HG02852 (cell line): Measurements from ENCODE around the gene KCTD6.

Source experiments
- ATAC-seq: cut with Tn5 transposase; IDR thresholded peaks from one replicate; pipeline ENCODE4 v1.9.1; 2021; ENCODE audit warnings: mild to moderate bottlenecking, moderate library complexity; ENCODE audit not compliant: unreplicated experiment

The KCTD6 gene

DNA sequence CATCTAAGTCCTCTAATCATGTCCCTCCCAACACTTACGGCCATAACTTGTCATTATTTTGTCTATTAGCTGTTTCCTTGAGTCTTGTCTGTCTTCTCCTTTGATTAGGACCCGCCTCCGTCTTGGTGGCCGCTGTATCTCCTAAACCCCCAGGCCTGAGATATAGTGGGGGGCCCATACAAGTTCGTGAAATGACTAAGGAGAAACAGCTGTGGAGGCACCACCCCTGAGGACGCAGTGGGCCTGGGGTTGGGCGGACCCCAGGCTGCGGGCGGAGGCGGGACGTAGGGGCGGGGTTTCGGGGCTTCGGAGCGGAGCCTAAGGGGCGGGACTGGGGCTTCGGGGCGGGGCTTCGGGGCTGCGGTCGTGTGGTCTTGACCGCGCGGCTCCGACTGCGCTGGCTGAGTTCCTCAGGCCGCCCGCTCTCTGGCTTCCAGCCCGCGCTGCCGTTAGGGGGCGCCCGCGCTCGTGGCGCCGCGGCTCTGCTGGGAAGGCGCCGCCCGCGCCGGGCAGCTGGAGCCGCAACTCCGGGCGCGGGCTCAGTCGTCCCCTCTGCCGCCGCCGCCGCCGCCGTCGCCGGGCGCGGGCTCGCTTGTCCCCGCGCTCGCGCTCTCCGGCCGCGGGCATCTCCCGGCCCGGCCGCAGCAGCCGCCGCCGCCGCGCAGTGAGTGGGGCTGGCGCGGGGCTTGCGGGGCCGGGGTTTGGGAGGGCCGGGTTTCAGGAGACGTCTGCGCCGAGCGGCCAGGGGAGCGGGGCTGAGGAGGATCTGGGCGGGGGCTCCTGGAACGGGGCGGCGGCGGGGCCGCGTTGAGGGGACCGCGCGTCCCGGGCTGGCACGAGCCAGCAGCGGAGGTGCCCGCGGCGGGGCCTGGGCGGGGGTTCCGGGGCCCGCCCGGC is at the start of gene KCTD6:
Gene KCTD6 (plus strand): TSS at position 591 of the 897 bp plus-strand sequence. CDS start 6,660 bp downstream, outside the sequence.
- ATAC-seq, result peak; percentile 90

DNA sequence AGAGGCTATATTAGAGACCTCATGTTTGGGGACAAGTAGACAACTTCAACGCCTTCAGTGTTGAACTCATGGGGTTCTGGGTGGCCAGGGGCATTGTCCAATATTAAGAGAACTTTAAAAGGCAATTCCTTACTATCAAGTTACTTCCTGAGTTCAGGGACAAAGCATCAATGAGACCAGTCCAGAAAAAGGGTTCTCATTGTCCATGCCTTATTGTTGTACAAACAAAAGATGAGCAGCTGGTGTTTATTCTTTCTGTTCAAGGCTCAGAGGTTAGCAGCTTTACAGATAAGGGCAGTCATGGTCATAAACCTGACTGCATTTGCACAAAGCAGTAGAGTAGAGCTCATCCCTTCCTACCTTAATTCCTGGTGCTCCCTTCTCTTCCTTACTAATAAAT is 39.7 kb upstream of the KCTD6 start:
- ATAC-seq, result no peak

DNA sequence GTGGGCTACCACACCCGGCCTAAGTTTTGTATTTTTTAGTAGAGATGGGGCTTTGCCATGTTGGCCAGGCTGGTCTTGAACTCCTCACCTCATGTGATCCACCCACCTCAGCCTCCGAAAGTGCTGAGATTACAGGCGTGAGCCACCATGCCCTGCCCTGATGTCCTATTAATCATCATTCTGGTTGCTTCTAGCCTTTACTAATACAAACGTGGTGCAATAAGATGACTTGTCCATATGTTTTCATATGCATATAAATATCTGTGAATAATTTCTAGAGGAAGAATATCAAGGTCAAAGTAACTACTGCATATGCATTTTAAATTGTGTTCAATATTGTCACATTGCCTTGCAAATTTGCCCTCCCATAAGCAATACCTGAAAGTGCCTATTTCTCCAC is 32.7 kb upstream of the KCTD6 start:
- no peak for ATAC-seq

DNA sequence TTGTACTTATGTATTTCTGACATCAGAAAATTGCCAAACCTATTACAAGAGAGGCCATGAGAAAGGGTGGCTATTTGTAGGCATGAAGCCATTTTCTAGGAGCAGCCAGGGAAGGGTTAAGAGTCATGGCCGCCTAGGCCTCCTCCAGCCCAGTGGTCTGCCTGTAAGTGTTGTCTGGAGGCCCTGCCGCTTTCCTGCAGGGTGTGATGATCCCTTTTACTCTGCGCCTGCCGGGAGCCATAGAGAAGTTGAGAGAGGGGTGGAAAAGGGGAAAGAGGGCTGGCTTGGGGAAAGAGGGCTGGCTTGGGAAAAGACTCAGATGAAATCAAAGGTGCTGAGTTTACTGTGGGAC is 29.1 kb upstream of the KCTD6 start:
- no peak for ATAC-seq

DNA sequence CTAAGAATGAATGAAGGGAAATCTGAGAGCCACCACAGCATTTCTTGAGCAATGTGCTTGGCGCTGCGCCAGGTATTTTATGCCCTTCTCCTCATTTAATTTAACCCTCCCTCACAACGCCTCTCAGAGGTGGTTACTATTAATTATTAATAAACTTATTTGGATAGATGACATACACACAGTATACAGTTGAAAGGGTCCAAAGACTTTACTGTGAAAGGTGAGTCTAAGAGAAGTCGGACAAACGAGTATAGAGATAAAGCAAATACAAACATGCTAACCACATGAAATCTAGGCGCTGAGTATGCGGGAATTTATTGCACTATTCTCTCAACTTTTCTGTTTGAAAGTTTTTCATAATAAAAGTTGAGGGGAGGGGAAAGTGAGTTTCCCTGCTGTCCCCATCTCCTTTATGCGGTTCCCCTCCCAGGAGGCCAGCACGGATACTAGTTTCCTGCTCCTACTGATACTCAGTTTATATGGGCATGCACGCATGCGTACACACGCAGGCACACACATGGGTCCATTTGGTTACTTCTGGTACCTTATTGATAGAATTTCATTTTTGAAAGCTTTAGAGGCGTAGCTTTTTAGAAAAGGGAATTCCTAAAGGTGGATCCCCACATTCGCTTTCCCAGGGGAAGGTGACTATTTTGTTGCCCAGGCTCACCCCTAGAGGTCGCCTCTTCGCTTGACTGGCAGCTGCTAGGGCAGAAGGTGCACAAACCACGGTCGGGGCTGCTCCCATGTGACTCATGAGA is 28.5 kb upstream of the KCTD6 start:
- ATAC-seq, result peak; percentile 91

DNA sequence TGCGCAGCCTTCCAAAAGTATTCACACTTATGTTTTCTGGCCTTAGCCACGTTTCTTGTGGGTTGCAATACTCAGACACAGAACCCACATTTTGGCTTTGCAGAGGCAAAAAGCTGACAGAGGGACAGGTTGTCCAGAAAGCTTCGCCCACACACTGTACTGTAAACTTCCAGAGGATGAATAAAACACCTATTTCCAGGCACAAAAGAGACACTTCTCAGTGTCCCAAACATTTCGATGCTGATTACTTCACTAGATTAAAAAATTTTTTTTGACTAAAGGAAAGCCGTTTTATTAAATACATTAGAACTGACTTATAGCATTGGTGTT is 28.0 kb upstream of the KCTD6 start:
- ATAC-seq, result no peak

DNA sequence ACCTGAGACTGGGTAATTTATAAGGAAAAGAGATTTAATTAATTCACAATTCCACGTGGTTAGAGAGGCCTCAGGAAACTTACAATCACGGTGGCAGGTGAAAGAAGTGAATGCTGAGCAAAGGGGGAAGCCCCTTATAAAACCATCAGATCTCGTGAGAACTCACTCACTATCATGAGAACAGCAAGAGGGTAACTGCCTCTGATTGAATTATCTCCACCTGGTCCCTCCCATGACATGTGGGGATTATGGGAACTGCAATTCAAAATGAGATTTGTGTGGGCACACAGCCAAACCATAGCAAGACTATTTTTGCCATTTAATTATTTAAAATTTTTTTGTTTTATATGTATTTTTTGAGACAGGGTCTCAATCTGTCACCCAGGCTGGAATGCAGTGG is 27.0 kb upstream of the KCTD6 start:
- no peak for ATAC-seq

DNA sequence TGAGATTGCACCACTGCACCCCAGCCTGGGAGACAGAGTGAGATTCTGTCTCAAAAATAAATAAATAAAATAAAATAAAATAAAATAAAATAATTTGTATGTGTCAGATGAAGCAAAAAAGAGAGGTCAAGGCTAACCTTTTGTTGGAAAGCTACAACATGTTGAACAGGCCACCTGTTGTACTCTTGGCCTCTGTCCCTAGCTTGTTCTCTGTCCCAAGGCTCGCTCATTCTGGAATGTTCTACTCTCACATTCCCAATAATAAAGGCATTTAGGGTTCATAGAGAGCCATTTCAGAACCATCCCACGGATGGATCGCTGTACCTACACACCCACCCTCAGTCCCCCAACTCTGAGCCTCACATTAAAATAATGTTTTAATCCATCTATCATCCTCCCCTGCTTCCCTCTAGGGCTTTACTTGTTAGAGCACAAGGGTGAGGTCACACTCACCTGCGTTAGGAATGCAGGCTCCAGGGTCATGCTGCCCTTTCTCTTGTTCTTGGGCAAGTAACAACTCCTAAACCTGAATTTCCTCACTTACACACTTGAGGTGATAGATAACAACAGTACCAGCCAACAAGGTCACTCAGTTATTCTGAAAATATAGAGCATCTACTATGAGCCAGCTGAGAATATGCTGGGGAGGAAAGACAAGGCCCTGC is 24.9 kb upstream of the KCTD6 start:
- ATAC-seq, result no peak

DNA sequence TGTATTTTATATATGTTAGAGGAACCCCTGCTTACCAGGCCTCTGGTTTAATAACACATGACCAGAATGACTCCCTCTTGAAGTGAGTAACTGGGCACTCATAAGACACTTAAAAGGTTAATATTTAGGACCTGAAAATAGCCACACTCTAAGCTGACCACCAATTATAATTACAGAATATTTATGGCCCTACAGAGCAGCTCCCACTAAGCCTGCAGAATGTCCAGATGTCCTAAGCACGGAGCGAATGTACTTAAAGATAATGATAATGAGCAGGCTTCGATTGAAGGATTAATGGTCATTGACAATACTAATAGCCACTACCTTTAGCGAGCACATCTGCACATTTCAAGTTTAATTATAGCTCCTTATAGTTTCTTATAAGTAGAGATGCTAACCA is 22.8 kb upstream of the KCTD6 start:
- no peak for ATAC-seq

DNA sequence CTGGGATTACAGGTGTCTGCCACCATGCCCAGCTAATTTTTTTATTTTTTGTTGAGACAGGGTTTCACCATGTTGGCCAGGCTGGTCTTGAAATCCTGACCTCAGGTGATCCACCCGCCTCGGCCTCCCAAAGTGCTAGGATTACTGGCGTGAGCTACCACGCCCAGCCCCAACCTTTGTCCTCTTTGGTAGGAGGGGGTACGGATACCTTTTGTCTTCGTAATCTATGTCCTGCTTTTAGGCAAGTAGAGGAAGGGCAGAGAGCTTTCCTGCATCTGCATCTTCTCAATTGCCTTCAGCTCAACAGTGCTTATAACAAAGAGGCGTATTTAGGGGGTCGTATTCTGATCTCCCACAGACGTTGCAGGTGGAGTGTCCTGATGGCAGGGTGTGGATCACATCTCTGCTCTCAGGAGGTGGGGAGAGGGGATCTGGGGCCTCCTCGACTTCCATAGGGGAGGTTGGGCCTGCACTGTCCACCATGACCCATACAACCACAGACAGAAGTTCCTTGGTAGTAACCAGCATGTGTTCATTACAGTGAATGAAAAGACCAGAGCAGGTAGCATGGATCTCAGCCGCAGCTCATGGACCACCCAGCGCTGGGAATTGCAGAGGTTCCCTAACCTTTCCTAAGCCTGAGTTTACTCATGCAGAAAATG is 21.4 kb upstream of the KCTD6 start:
- no peak for ATAC-seq

DNA sequence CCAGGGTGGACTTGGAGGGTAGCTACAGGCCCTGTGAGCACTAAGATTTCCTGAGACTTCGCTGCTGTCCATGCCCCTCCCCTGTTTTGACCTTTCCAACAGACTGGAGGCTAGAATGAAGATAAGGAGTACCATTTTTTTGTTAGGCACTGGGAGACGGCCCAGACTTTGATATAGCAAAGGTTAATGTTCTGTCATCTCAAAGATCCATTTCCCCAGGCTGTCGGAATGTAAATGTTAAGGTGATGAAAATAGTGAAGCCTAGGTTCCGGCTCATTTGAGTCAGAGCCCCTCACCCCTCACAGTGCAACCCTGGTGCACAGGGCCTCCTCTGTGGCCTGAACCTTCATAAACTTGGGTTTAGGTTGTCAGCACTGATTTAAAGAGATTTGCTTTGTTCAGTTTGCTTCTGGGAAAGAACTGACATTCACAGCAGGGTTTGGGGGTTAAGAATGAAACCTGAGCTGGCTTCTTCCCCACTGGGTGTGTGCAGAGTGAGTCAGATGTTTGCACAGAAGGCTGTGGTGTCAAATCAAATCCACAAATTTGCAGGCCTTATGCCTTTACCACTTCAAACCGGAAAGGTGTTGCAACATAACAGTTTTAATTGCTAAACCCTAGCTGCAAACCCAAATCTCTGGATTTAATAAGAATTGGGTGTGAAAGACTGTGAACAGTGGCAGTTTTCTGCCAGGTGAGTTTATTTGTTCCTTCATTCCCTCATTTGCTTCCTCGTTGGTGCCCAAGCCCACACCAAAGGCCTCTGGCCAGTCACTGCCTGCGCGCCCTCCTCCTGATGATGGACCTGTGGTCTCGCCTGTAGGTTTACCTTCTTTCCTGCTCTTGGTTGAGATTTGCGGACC is 20.6 kb upstream of the KCTD6 start:
- ATAC-seq, result no peak

DNA sequence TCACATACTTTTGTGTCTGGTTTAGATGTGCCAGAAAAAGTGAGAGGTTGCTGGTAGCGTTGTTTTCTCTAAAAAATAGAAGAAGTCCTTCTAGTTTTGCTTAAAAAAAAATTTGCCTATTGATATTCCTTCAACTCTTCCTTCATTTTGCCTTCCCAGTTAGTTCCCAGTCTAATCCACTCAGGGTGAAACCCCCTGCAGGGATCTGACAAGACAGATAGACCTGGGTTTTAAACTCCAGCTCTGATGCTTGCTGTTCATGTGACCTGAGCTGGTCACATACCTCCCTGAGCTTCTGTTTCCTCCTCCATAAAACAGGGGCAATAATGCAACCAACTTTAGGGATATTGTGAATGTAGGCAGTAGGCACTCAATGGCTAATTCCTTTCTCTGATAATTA is 18.6 kb upstream of the KCTD6 start:
- no peak for ATAC-seq

DNA sequence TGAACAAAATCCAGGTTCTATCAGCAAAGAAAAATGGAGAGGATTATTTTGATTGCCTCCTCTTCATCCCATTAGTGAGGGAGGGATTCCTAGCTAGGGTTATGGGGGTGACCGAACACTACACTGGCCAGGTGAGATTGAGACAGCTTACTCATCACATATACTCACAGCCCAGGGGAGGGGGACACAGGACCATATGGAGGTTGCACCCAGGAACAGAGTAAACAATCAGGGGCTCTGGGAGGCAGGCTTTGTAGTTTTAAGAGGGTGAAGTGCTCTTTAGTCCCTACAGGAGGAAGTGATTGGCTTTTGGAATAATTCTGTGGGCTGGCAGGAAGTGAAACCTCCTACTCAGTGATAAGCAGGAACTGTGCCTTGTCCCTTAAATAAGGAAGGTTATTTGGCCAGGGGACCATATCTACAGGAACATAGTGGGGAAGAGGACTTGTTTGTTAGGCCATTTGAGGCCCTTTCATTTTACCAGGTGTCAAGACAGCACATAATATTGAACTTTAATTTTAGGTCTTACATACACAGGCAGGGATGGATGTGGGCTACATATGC is 17.5 kb upstream of the KCTD6 start:
- no peak for ATAC-seq

DNA sequence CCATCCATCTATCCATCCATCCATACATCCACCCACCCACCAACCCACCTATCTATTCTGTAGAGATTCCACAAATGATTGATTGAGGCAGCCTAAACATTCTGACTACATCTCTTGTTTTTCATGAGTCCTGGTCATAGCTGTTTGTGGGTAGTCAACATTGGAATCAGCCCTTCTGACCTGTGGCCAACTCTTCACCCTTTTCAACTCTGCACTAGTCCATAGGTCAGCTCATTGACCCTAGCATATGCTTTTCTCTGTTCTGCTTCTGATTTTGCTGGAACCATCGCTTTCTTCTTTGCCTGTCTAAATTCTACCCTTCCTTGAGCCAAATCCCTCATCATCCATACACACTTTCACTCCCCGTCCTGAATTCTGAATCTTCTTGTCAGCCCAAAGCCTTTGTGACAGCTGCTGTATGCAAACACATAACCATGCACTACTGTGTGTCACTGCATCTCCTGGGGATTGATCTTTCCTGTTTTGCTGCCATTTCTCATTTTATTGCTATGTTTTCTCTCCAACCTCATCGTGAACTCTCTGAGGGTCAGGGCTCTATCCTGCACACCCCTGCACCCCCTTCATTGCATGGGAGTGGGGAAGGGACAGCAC is 16.8 kb upstream of the KCTD6 start:
- no peak for ATAC-seq

DNA sequence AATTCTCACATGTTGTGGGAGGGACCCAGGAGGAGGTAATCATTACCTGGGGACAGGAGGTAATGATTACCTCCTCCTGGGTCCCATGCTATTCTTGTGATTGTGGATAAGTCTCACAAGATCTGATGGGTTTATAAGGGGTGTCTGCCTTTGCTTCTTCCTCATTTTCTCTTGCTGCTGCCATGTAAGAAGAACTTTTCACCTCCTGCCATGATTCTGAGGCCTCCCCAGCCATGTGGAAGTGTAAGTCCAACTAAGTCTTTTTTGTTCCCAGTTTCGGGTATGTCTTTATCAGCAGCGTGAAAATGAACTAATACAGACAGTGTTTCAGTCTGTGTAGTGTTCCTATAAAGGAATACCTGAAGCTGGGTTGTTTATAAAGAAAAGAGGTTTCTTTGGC is 13.1 kb upstream of the KCTD6 start:
- no peak for ATAC-seq

DNA sequence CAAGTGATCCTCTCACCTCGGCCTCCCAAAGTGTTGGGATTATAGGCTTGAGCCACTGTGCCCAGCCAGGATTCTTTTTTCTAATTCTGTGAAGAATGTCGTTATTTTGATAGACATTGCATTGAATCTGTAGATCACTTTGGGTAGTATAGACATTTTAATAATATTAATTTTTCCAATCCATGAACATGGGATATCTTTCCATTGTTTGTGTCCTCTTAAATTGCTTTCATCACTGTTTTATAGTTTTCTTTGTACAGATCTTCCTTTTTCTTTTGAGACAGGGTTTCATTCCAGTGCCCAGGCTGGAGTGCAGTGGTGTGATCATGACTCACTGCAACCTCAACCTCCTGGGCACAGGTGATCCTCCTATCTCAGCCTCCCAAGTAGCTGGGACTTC is 11.6 kb upstream of the KCTD6 start:
- ATAC-seq, result no peak

DNA sequence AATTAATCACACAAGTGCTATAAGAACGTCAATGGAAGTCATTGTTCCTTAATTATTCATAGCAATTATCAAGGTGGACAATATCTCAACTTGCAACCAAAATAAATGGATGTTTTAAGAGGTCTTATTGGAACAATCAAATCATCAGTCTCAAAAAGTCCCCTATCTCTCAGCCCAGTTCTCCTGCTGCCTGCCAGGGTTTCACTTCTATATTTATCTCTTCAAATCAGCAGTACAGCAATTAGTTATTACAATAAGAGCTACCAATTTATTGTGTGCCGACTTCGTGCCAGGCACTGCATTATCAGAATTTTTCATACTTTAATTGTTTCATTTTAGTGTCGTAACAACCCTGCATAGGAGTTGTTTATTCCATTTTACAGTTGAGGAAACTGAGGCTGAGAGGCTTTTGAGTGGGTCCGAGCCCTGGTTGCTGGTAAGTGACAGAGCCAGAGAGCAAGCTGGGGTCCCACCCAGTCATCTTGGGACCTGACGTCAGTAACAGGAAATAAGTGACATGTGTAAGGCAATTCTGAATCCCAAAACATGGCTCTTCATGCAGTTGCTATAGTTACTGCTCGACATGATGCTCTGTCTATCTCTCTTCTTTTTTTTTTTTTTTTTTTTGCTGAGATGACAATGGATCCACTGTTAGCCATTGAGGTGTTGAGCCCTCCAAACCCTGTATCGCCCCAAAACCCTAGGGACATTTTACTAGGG is 8.8 kb upstream of the KCTD6 start:
- no peak for ATAC-seq

DNA sequence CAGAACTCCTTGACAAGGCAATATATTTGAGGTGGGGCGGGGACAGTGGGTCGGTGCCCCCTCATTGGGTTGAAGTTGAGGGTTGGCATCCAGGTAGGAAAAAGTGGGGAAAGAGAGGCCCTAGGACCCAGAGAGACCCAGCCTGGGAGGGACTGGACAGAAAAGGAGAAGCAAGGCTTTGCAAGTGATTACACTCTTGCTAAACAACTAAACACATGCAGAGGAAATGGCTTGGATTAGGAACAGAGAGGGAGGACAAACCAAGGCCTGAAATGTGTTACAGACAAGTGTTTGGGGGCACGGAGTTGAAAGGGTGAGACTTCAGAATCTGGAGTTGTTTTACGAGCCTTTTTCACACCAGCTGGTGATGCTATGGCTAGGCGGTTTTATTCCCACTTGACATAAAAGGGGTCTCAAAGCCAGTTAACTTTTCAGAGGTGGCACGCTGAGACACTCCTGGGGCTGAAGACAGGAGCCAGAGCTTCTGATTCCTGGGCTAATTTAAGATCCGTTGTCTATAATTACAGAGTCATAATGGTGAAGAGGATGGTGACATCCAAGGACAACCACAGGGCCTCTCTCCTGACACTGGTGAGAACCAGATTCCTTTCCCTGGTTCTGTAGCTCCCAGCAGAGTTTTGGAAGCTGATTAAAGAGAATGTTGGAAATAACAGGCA is 7.7 kb upstream of the KCTD6 start:
- no peak for ATAC-seq

DNA sequence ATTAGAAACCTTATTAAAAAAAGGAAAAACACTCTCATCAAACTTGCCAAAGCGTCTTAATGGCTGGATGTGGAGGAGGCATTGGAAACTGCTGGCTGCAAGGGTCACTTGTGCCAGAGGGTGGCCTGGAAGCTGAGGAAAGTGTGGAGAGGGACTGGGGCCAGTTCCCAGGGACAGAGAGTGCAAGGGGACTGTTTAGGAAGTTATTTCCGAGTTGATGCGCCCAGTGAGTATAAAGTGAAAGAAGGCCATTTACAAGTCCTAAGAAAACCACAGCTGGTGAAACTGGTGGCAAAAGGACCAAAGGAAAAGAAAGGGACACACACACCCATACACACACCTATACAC is 7.2 kb upstream of the KCTD6 start:
- no peak for ATAC-seq
